Measurements from ENCODE around the gene ZNF366. TPM values are rescaled to one million over a fixed set of nuclear protein-coding genes. Genes with fewer than 3 reads are reported as not detected.

The ZNF366 gene
- total RNA-seq, 2 donors from 2014 or later, result not detected

DNA sequence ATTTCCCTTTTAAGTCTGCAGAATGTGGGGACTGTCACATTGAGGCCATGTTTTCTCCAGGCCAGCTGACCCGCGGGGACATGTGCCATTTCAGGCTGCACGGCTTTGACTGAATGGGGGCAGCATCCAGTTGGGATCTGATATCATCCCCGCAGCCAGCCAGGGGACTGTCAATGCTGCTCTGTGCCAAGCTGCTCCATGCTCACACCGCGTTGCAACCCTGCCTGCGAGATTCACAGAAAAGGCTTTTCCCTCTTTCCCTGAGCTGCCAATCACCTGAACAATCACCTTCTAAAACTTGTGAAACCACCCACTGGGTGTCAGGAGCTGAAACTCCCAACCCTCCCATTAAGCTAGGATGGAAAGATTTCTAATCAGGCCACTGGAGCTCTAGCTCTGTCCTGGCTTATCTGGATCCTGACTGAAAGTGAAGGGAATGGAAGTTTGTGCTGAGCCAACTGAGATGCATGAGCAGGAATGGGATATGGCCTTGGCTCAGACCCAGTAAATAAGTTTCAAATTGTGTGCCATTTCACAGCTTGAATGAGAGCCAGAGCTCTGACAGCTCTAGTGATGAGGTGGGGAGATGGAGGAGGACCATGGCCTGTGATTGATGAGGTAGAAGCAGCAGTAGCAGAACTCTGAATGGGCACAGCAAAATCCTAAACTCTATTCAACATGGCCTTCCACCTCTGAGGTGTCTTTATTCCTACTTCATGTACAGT, 34.5 kb upstream of the ZNF366 start:
- Histone ChIP-seq H3K27me3 (ENCODE audit: control insufficient read depth, insufficient read depth, low read length, poor library complexity, severe bottlenecking) (peaks cover 54% of the 10 kb centered on the region), H3K27ac (ENCODE audit: low read depth, low read length) (no peak overlapping the region), H3K36me3 (ENCODE audit: control insufficient read depth, insufficient read depth, low read length) (no peaks in the 10 kb centered on the region), H3K9ac (ENCODE audit: extremely low read depth, low read length, poor library complexity, severe bottlenecking) (no peak overlapping the region), H3K9me3 (ENCODE audit: control insufficient read depth, low read length) (peaks cover 14% of the 10 kb centered on the region), H3K4me1 (ENCODE audit: control insufficient read depth, insufficient read depth, low read length) (peaks cover 8% of the 10 kb centered on the region), H3K4me3 (ENCODE audit: low read length) (no peak overlapping the region)
- 16 to 17% methylated on average over 7 of the region's 7 CpGs for WGBS, 2 experiments (ENCODE audit: insufficient coverage in 1 of 2, insufficient read length in 1 of 2)
- Mint-ChIP-seq H3K27me3 (ENCODE audit: insufficient read depth) (peaks cover 49% of the 10 kb centered on the region), H3K27ac (no peak overlapping the region), H3K36me3 (ENCODE audit: low read depth) (no peaks in the 10 kb centered on the region), H3K4me1 (peaks cover 37% of the 10 kb centered on the region), H3K4me3 (no peak overlapping the region), H3K9me3 (peaks cover 21% of the 10 kb centered on the region)
- TF ChIP-seq, protein P1, sequence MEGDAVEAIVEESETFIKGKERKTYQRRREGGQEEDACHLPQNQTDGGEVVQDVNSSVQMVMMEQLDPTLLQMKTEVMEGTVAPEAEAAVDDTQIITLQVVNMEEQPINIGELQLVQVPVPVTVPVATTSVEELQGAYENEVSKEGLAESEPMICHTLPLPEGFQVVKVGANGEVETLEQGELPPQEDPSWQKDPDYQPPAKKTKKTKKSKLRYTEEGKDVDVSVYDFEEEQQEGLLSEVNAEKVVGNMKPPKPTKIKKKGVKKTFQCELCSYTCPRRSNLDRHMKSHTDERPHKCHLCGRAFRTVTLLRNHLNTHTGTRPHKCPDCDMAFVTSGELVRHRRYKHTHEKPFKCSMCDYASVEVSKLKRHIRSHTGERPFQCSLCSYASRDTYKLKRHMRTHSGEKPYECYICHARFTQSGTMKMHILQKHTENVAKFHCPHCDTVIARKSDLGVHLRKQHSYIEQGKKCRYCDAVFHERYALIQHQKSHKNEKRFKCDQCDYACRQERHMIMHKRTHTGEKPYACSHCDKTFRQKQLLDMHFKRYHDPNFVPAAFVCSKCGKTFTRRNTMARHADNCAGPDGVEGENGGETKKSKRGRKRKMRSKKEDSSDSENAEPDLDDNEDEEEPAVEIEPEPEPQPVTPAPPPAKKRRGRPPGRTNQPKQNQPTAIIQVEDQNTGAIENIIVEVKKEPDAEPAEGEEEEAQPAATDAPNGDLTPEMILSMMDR (conservative IDR thresholded peaks at IDR 0.05), result no peak
- DNase-seq, result peak; percentile 89

DNA sequence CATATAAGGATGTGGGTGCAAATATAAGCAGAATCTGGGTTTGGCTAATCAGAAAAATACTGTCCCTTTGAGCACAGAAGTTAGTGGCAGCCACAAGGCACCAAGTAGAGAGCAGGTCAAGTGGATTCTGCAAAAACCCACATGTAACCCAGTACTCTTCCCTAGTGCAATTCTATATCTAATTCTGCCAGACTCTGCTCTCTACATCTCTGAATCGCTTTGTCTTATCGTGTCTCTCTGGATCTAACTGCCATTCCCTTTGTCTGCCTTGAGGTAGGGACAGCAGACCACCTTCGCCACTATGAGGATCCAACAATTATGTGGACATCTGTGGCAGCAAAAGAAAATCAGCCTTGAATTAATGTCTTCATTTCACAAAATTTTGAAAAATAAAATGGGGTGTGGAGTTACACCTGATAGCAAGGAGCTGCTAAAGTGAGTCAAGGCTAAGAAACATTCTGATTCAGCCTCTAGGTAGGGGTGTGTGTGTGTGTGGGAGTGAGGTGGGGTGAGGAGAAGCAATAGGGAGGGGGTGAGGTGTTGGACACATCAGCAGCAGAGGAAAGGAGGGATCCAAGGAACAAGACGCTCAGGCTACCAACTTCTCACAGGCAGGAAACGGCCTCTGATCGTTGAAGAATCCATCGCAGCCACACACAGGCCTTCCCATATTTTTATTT, 33.7 kb upstream of the ZNF366 start:
- Mint-ChIP-seq H3K4me1 (peaks cover 38% of the 10 kb centered on the region), H3K27ac (no peak overlapping the region), H3K9me3 (peaks cover 13% of the 10 kb centered on the region), H3K36me3 (ENCODE audit: low read depth) (no peaks in the 10 kb centered on the region), H3K27me3 (ENCODE audit: insufficient read depth) (peaks cover 44% of the 10 kb centered on the region), H3K4me3 (no peak overlapping the region)
- Histone ChIP-seq H3K27me3 (ENCODE audit: control insufficient read depth, insufficient read depth, low read length, poor library complexity, severe bottlenecking) (peaks cover 53% of the 10 kb centered on the region), H3K9me3 (ENCODE audit: control insufficient read depth, low read length) (peaks cover 12% of the 10 kb centered on the region), H3K27ac (ENCODE audit: low read depth, low read length) (no peak overlapping the region), H3K36me3 (ENCODE audit: control insufficient read depth, insufficient read depth, low read length) (no peaks in the 10 kb centered on the region), H3K4me3 (ENCODE audit: low read length) (no peak overlapping the region), H3K9ac (ENCODE audit: extremely low read depth, low read length, poor library complexity, severe bottlenecking) (no peak overlapping the region), H3K4me1 (ENCODE audit: control insufficient read depth, insufficient read depth, low read length) (peaks cover 8% of the 10 kb centered on the region)
- TF ChIP-seq, protein P1 (conservative IDR thresholded peaks at IDR 0.05), result no peak
- DNase-seq, result no peak
- 80 to 100% methylated on average over 4 to 7 of the region's 7 CpGs for WGBS, 2 experiments (ENCODE audit: insufficient coverage in 1 of 2, insufficient read length in 1 of 2)

DNA sequence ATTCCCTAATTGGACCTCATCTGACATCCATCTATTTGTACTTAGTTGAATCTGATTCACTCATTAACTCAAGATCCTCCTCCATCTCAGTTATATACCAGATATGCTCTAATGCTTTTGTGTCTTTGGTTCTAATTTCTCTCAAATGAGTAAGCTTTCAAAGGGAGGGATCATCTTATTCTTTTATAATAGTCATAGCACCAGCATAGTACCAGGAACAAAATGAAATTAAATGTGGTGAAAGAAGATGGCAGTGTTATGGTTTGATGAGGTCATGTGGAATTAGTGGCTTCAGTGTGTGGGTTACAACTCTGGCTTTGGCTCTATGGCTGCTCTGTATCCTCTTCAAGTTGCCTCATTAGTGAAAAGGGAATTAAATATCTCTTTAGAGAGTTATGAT, 32.5 kb upstream of the ZNF366 start:
- peaks cover under 1% of the 10 kb centered on the region for H3K9me3 ChIP-seq (ENCODE audit: control insufficient read depth, low read length)
- no peak overlapping the region for H3K27ac ChIP-seq (ENCODE audit: low read depth, low read length)
- no peaks in the 10 kb centered on the region for H3K36me3 ChIP-seq (ENCODE audit: control insufficient read depth, insufficient read depth, low read length)
- H3K4me3 ChIP-seq (ENCODE audit: low read length), result no peak overlapping the region
- no peak overlapping the region for H3K9ac ChIP-seq (ENCODE audit: extremely low read depth, low read length, poor library complexity, severe bottlenecking)
- Mint-ChIP-seq H3K4me1 (peaks cover 38% of the 10 kb centered on the region), H3K36me3 (ENCODE audit: low read depth) (no peaks in the 10 kb centered on the region), H3K9me3 (peaks cover 3% of the 10 kb centered on the region), H3K4me3 (no peak overlapping the region), H3K27ac (no peak overlapping the region), H3K27me3 (ENCODE audit: insufficient read depth) (peaks cover 39% of the 10 kb centered on the region)
- TF ChIP-seq, protein P1 (conservative IDR thresholded peaks at IDR 0.05), result no peak
- peaks cover 8% of the 10 kb centered on the region for H3K4me1 ChIP-seq (ENCODE audit: control insufficient read depth, insufficient read depth, low read length)
- no peak for DNase-seq
- peaks cover 53% of the 10 kb centered on the region for H3K27me3 ChIP-seq (ENCODE audit: control insufficient read depth, insufficient read depth, low read length, poor library complexity, severe bottlenecking)

Measured in endodermal cell (in vitro differentiated cells).